Activated naive CD4-positive, alpha-beta T cell treated with anti-CD3 and anti-CD28 coated beads, Interleukin-2, amount 50 U/mL, for 24 hours (primary cell): ENCODE measurements around the gene CERS1.
A peak's percentile ranks its signal among the peaks of the same experiment; 100 is the strongest.

ENCODE experiments used
- H3K27ac Mint-ChIP-seq: one replicate; pipeline ENCODE4 v1.8.0; 2021; ENCODE audit warnings: mild to moderate bottlenecking, mixed read lengths
- H3K27me3 Mint-ChIP-seq: one replicate; pipeline ENCODE4 v1.8.0; 2021; ENCODE audit warnings: mixed read lengths
- H3K36me3 Mint-ChIP-seq: one replicate; pipeline ENCODE4 v1.8.0; 2021; ENCODE audit warnings: mixed read lengths
- H3K4me1 Mint-ChIP-seq: one replicate; pipeline ENCODE4 v1.8.0; 2021; ENCODE audit warnings: mixed read lengths
- H3K4me3 Mint-ChIP-seq: one replicate; pipeline ENCODE4 v1.8.0; 2021; ENCODE audit warnings: mild to moderate bottlenecking, mixed read lengths
- H3K9me3 Mint-ChIP-seq: one replicate; pipeline ENCODE4 v1.8.0; 2021; ENCODE audit warnings: mixed read lengths

The CERS1 gene

GRCh38 chr19:18895038-18895823, 727 bp downstream of the CERS1 start:
- no peak overlapping the region for H3K27ac Mint-ChIP-seq
- peak overlapping the region; percentile 7 for H3K4me3 Mint-ChIP-seq
- peaks cover 14% of the 10 kb centered on the region for H3K27me3 Mint-ChIP-seq
- H3K4me1 Mint-ChIP-seq, result peaks cover 9% of the 10 kb centered on the region
- no peaks in the 10 kb centered on the region for H3K36me3 Mint-ChIP-seq
- H3K9me3 Mint-ChIP-seq, result no peaks in the 10 kb centered on the region

- Mint-ChIP-seq H3K9me3 (no peaks in the 10 kb centered on the region), H3K27ac (no peak overlapping the region), H3K36me3 (no peaks in the 10 kb centered on the region), H3K4me3 (no peak overlapping the region), H3K27me3 (peaks cover 14% of the 10 kb centered on the region), H3K4me1 (peaks cover 9% of the 10 kb centered on the region)
Observed at GRCh38 chr19:18894254-18895037, 1.5 kb downstream of the CERS1 start.

- Mint-ChIP-seq H3K4me1 (peaks cover 9% of the 10 kb centered on the region), H3K27me3 (peaks cover 14% of the 10 kb centered on the region), H3K36me3 (no peaks in the 10 kb centered on the region), H3K27ac (no peak overlapping the region), H3K9me3 (no peaks in the 10 kb centered on the region), H3K4me3 (peak overlapping the region; percentile 23)
Observed at GRCh38 chr19:18893587-18894253, 2.2 kb downstream of the CERS1 start.

GRCh38 chr19:18889949-18890745, 5.8 kb downstream of the CERS1 start:
- Mint-ChIP-seq H3K36me3 (no peaks in the 10 kb centered on the region), H3K27me3 (peaks cover 8% of the 10 kb centered on the region), H3K27ac (no peak overlapping the region), H3K9me3 (no peaks in the 10 kb centered on the region), H3K4me1 (no peaks in the 10 kb centered on the region), H3K4me3 (no peak overlapping the region)

- Mint-ChIP-seq H3K9me3 (no peaks in the 10 kb centered on the region), H3K4me1 (no peaks in the 10 kb centered on the region), H3K4me3 (no peak overlapping the region), H3K36me3 (no peaks in the 10 kb centered on the region), H3K27me3 (peaks cover 5% of the 10 kb centered on the region), H3K27ac (peak overlapping the region; percentile 89)
Observed at GRCh38 chr19:18886972-18887371, 9.0 kb downstream of the CERS1 start.

GRCh38 chr19:18883526-18884304, 12.2 kb downstream of the CERS1 start:
- Mint-ChIP-seq H3K27me3 (peaks cover 5% of the 10 kb centered on the region), H3K27ac (no peak overlapping the region), H3K4me1 (no peaks in the 10 kb centered on the region), H3K4me3 (no peak overlapping the region), H3K36me3 (no peaks in the 10 kb centered on the region), H3K9me3 (no peaks in the 10 kb centered on the region)

GRCh38 chr19:18881491-18881890, 14.5 kb downstream of the CERS1 start:
- Mint-ChIP-seq H3K27me3 (no peaks in the 10 kb centered on the region), H3K4me1 (no peaks in the 10 kb centered on the region), H3K4me3 (peak overlapping the region; percentile 2), H3K36me3 (no peaks in the 10 kb centered on the region), H3K9me3 (no peaks in the 10 kb centered on the region), H3K27ac (no peak overlapping the region)

GRCh38 chr19:18879579-18880373, 16.2 kb downstream of the CERS1 start:
- no peaks in the 10 kb centered on the region for H3K36me3 Mint-ChIP-seq
- no peaks in the 10 kb centered on the region for H3K9me3 Mint-ChIP-seq
- no peaks in the 10 kb centered on the region for H3K4me1 Mint-ChIP-seq
- H3K27me3 Mint-ChIP-seq, result no peaks in the 10 kb centered on the region
- H3K4me3 Mint-ChIP-seq, result no peak overlapping the region
- no peak overlapping the region for H3K27ac Mint-ChIP-seq

GRCh38 chr19:18878858-18879578, 16.9 kb downstream of the CERS1 start:
- Mint-ChIP-seq H3K4me3 (no peak overlapping the region), H3K36me3 (no peaks in the 10 kb centered on the region), H3K4me1 (no peaks in the 10 kb centered on the region)

GRCh38 chr19:18878058-18878797, 17.7 kb downstream of the CERS1 start:
- Mint-ChIP-seq H3K9me3 (no peaks in the 10 kb centered on the region), H3K4me3 (no peak overlapping the region), H3K27ac (no peak overlapping the region)

More at GRCh38 chr19:18878858-18879578, 16.9 kb downstream of the CERS1 start:
- Mint-ChIP-seq H3K27ac (no peak overlapping the region), H3K9me3 (no peaks in the 10 kb centered on the region), H3K27me3 (no peaks in the 10 kb centered on the region)

GRCh38 chr19:18876865-18877264, 19.1 kb downstream of the CERS1 start:
- no peaks in the 10 kb centered on the region for H3K27me3 Mint-ChIP-seq

More at GRCh38 chr19:18878058-18878797, 17.7 kb downstream of the CERS1 start:
- Mint-ChIP-seq H3K36me3 (no peaks in the 10 kb centered on the region), H3K27me3 (no peaks in the 10 kb centered on the region), H3K4me1 (no peaks in the 10 kb centered on the region)

GRCh38 chr19:18875726-18876125, 20.2 kb downstream of the CERS1 start:
- no peaks in the 10 kb centered on the region for H3K9me3 Mint-ChIP-seq
- peaks cover 8% of the 10 kb centered on the region for H3K4me1 Mint-ChIP-seq
- no peaks in the 10 kb centered on the region for H3K27me3 Mint-ChIP-seq
- H3K27ac Mint-ChIP-seq, result no peak overlapping the region
- no peak overlapping the region for H3K4me3 Mint-ChIP-seq
- no peaks in the 10 kb centered on the region for H3K36me3 Mint-ChIP-seq

More at GRCh38 chr19:18876865-18877264, 19.1 kb downstream of the CERS1 start:
- Mint-ChIP-seq H3K36me3 (no peaks in the 10 kb centered on the region), H3K4me1 (peaks cover under 1% of the 10 kb centered on the region), H3K9me3 (no peaks in the 10 kb centered on the region), H3K27ac (no peak overlapping the region), H3K4me3 (no peak overlapping the region)

GRCh38 chr19:18871543-18871942, 24.4 kb downstream of the CERS1 start:
- Mint-ChIP-seq H3K4me3 (peak overlapping the region; percentile 38), H3K27ac (no peak overlapping the region), H3K4me1 (peaks cover 10% of the 10 kb centered on the region), H3K27me3 (no peaks in the 10 kb centered on the region), H3K9me3 (no peaks in the 10 kb centered on the region), H3K36me3 (peaks cover 5% of the 10 kb centered on the region)
